HepG2 (cell line): Measurements from ENCODE around the gene CD300LD. TPM values are rescaled to one million over a fixed set of nuclear protein-coding genes. Genes with fewer than 3 reads are reported as not detected.

ENCODE experiments used
- ATAC-seq: fragments of 200-7000 bp; cut with Tn5 transposase; 3 replicates; pipeline ENCODE4 v1.9.1; 2020; ENCODE audit warnings: mild to moderate bottlenecking, moderate library complexity
- BruUV-seq: library from RNA; stranded (reverse); fragments of 400-500 nt; replicated peaks from 2 replicates; lab custom pipeline; 2021; lab: Mats Ljungman, UMichigan
- CTCF ChIA-PET: fragments of 300-600 bp; formaldehyde crosslinking; extraction: SDS; loops from one replicate; lab custom pipeline; 2021; ENCODE audit warnings: low total read pairs, inconsistent platforms, low intra/inter-chr PET ratio; lab: Yijun Ruan, JAX
- POLR2A ChIA-PET: fragments of 350-600 bp; sonication (Branson Sonifier 250); formaldehyde crosslinking; loops from one replicate; lab custom pipeline; 2020; ENCODE audit warnings: antibody characterized with exemption, inconsistent platforms; lab: Yijun Ruan, JAX
- DNase-seq: peaks from one replicate; pipeline ENCODE4 v3.0.0-alpha.2; 2015; ENCODE audit warnings: low spot score
- FAIRE-seq: peaks from 3 replicates; lab custom pipeline; 2011; peaks lifted over from hg19 to GRCh38; lab: Jason Lieb, UNC
- H2AFZ ChIP-seq: one replicate; pipeline ENCODE4 v1.6.1; 2011; ENCODE audit warnings: low read length, inconsistent platforms
- H3K27ac ChIP-seq: fragments of 300-600 bp; 3 replicates; pipeline ENCODE4 v1.8.0; 2011; ENCODE audit warnings: mixed run types, mild to moderate bottlenecking, mixed read lengths, low read length, inconsistent platforms; ENCODE audit not compliant: insufficient read depth; ENCODE audit errors: extremely low read length
- H3K27me3 ChIP-seq, 2 experiments: fragments of 200-600 bp in 1 of 2; 2 replicates in 1 of 2; 3 replicates in 1 of 2; pipeline versions ENCODE4 v1.6.0 to v1.8.0; 2011; ENCODE audit warnings: low read length in 2 of 2, mild to moderate bottlenecking in 2 of 2, moderate library complexity in 2 of 2, inconsistent platforms in 1 of 2; ENCODE audit not compliant: insufficient read depth in 2 of 2, control insufficient read depth in 1 of 2
- H3K36me3 ChIP-seq, 2 experiments: fragments of 200-600 bp in 1 of 2; replicated peaks in 1 of 2; 2 replicates in 1 of 2; 3 replicates in 1 of 2; pipeline versions ENCODE4 v1.5.1 to v1.8.0; 2011; ENCODE audit warnings: low read length in 2 of 2, inconsistent platforms in 1 of 2; ENCODE audit not compliant: insufficient read depth in 2 of 2, control insufficient read depth in 1 of 2
- H3K4me1 ChIP-seq: 2 replicates; pipeline ENCODE4 v1.5.1; 2012; ENCODE audit warnings: low read length, inconsistent platforms; ENCODE audit not compliant: insufficient read depth
- H3K4me2 ChIP-seq: 2 replicates; pipeline ENCODE4 v1.6.0; 2011; ENCODE audit warnings: low read depth, low read length, inconsistent platforms
- H3K4me3 ChIP-seq, 3 experiments: fragments of 200-600 bp in 1 of 3; sonication (generic), shearing (Covaris generic) in 1 of 3; replicated peaks in 1 of 3; 2 replicates each; pipeline ENCODE4 v1.5.1; 2011 to 2016; ENCODE audit warnings: low read length in 3 of 3, inconsistent platforms in 2 of 3, low read depth in 2 of 3, mild to moderate bottlenecking in 2 of 3, control low read depth in 1 of 3, mixed read lengths in 1 of 3; ENCODE audit not compliant: insufficient read depth in 1 of 3
- H3K79me2 ChIP-seq: one replicate; pipeline ENCODE4 v1.6.1; 2011; ENCODE audit warnings: low read length, inconsistent platforms; ENCODE audit not compliant: insufficient read depth
- H3K9ac ChIP-seq: 2 replicates; pipeline ENCODE4 v1.6.0; 2011; ENCODE audit warnings: mild to moderate bottlenecking, low read depth, low read length, inconsistent platforms; ENCODE audit not compliant: insufficient read depth
- H3K9me3 ChIP-seq: 2 replicates; pipeline ENCODE4 v1.5.1; 2012; ENCODE audit warnings: mild to moderate bottlenecking, low read length
- H4K20me1 ChIP-seq: 2 replicates; pipeline ENCODE4 v1.6.0; 2011; ENCODE audit warnings: inconsistent platforms, mild to moderate bottlenecking, low read length, moderate library complexity; ENCODE audit not compliant: insufficient read depth
- BRCA1 ChIP-seq: sonication (generic); formaldehyde crosslinking; IDR thresholded peaks from 2 replicates; pipeline ENCODE4 v1.4.0; 2020; ENCODE audit warnings: missing genetic modification reagents
- DPF2 ChIP-seq: sonication (generic); formaldehyde crosslinking; IDR thresholded peaks from 2 replicates; pipeline ENCODE4 v1.4.0; 2020; ENCODE audit warnings: mild to moderate bottlenecking, low read depth, missing genetic modification reagents, borderline replicate concordance
- FOXP1 ChIP-seq, 2 experiments: fragments of 450-650 bp in 1 of 2; IDR thresholded peaks; 2 replicates each; pipeline ENCODE4 v1.6.1; 2017 to 2018; ENCODE audit warnings: antibody characterized with exemption in 1 of 2
- GMEB1 ChIP-seq: sonication (generic); formaldehyde crosslinking; IDR thresholded peaks from 2 replicates; pipeline ENCODE4 v1.5.1; 2020; ENCODE audit warnings: missing genetic modification reagents, mild to moderate bottlenecking, borderline replicate concordance
- MATR3 ChIP-seq: sonication (generic); formaldehyde crosslinking; IDR thresholded peaks from 2 replicates; pipeline ENCODE4 v1.4.0; 2020; ENCODE audit warnings: missing genetic modification reagents
- ZFY ChIP-seq: sonication (generic); formaldehyde crosslinking; IDR thresholded peaks from 2 replicates; pipeline ENCODE4 v1.4.0; 2020; ENCODE audit warnings: missing genetic modification reagents
- ZHX1 ChIP-seq: sonication (generic); formaldehyde crosslinking; IDR thresholded peaks from 2 replicates; pipeline ENCODE4 v1.8.1; 2022; ENCODE audit warnings: low read depth, mild to moderate bottlenecking, missing genetic modification reagents
- ZMYM3 ChIP-seq: sonication (generic); formaldehyde crosslinking; IDR thresholded peaks from 2 replicates; pipeline ENCODE4 v1.5.1; 2020; ENCODE audit warnings: mild to moderate bottlenecking, missing genetic modification reagents
- ZNF17 ChIP-seq: sonication (generic); formaldehyde crosslinking; IDR thresholded peaks from 2 replicates; pipeline ENCODE4 v1.5.0; 2020; ENCODE audit warnings: mild to moderate bottlenecking, missing genetic modification reagents
- ZNF318 ChIP-seq: sonication (generic); formaldehyde crosslinking; IDR thresholded peaks from 2 replicates; pipeline ENCODE4 v1.4.0; 2020; ENCODE audit warnings: mild to moderate bottlenecking, missing genetic modification reagents
- ZNF382 ChIP-seq: sonication (generic); formaldehyde crosslinking; IDR thresholded peaks from 2 replicates; pipeline ENCODE4 v1.5.0; 2020; ENCODE audit warnings: missing genetic modification reagents, mild to moderate bottlenecking, borderline replicate concordance
- ZNF570 ChIP-seq: sonication (generic); formaldehyde crosslinking; IDR thresholded peaks from 2 replicates; pipeline ENCODE4 v1.4.0; 2020; ENCODE audit warnings: mild to moderate bottlenecking, missing genetic modification reagents, borderline replicate concordance
- ZNF768 ChIP-seq: sonication (generic); formaldehyde crosslinking; IDR thresholded peaks from 2 replicates; pipeline ENCODE4 v1.4.0; 2020; ENCODE audit warnings: missing genetic modification reagents
- ZNF792 ChIP-seq: IDR thresholded peaks from 2 replicates; pipeline ENCODE4 v1.6.1; 2016
- WGBS: methylation state at CpG from one replicate; pipeline ENCODE4 v1.1.6; 2017; ENCODE audit warnings: low lambda C conversion rate; 5-methylcytosine and 5-hydroxymethylcytosine counted together
- in situ Hi-C: cut with HindIII; loops from 2 replicates; pipeline ENCODE4 v1.10.0; 2017; ENCODE audit warnings: low pct_unique_long_range_greater_than_20kb; ENCODE audit not compliant: extremely low pct_ligation_motif_present
- intact Hi-C: fragments of 100-400 bp; cut with micrococcal nuclease; formaldehyde crosslinking; loops from one replicate; pipeline ENCODE4 v1.10.0; 2022; ENCODE audit not compliant: unreplicated experiment
- polyA plus RNA-seq, 8 experiments: library from polyadenylated mRNA; depleted of rRNA in 3 of 8; stranded (reverse) in 7 of 8; unstranded in 1 of 8; fragments of >200 nt; fragmentation: Illumina TruSeq in 4 of 8; extraction: Trizol in 4 of 8; gene quantifications; 2 replicates each; pipeline versions ENCODE4 v1.2.1 to v1.2.3, GENCODE V29; 2011 to 2016; ENCODE audit warnings: low read depth in 4 of 8, missing spikeins in 1 of 8, mixed read lengths in 1 of 8; ENCODE audit not compliant: insufficient read depth in 1 of 8
- total RNA-seq, 5 experiments: library from RNA; depleted of rRNA; stranded (reverse); fragments of >200 nt; fragmentation: Illumina TruSeq; extraction: Trizol; gene quantifications; 2 replicates each; pipeline ENCODE4 v1.2.3, GENCODE V29; 2016; ENCODE audit warnings: low read depth in 1 of 5

CD300LD gene
- total and polyA plus RNA-seq, 2 of the 13 experiments (the other 11 are each of a cell fraction or from before 2014, with no cell fraction given): not detected

- Histone ChIP-seq H3K27me3 (peaks cover 6 to 42% of the 10 kb centered on the region in 2 experiments), H4K20me1 (no peaks in the 10 kb centered on the region), H3K4me2 (no peak within 1 kb of the TSS), H3K9me3 (no peaks in the 10 kb centered on the region), H3K36me3 (no peaks in the 10 kb centered on the region), H2AFZ (no peak within 1 kb of the TSS), H3K4me1 (no peaks in the 10 kb centered on the region), H3K4me3 (no peak within 1 kb of the TSS), H3K9ac (no peak within 1 kb of the TSS), H3K27ac (no peak within 1 kb of the TSS), H3K79me2 (no peaks in the 10 kb centered on the region)
- no peak for FAIRE-seq
- no peak for ATAC-seq
- WGBS: 25% methylated on average over 2 of the region's 2 CpGs
- ChIA-PET POLR2A (no interaction called here), CTCF (no interaction called here)
- intact Hi-C loops: no loop called here
- in situ Hi-C loops: no loop called here
- no peak for DNase-seq
- no TSS peak for BruUV-seq
- TF ChIP-seq ZHX1 (CRISPR knock-in tag): no peak
- TF ChIP-seq ZFY: no peak
- no peak for TF ChIP-seq ZNF570 (CRISPR knock-in tag)
- TF ChIP-seq GMEB1: no peak
- TF ChIP-seq ZNF382: no peak
- TF ChIP-seq ZNF17: no peak
- TF ChIP-seq MATR3 (CRISPR knock-in tag): no peak
- no peak for TF ChIP-seq DPF2 (CRISPR knock-in tag)
- no peak for TF ChIP-seq ZNF318 (CRISPR knock-in tag)
- TF ChIP-seq BRCA1 (CRISPR knock-in tag): no peak
- no peak for TF ChIP-seq ZNF792
- no peak for TF ChIP-seq ZMYM3 (CRISPR knock-in tag)
- no peak for TF ChIP-seq ZNF768 (CRISPR knock-in tag)
- TF ChIP-seq FOXP1 (IDR thresholded peaks at IDR 0.05): no peak
- TF ChIP-seq FOXP1 (CRISPR knock-in tag; IDR thresholded peaks at IDR 0.05): no peak
These were observed 24.7 kb downstream of the CD300LD start, which contains the start of gene CD300H for GRCh38 chr17:74567397-74567796. CD300H (minus strand) TSS chr17:74567509.
